PC-9 (cell line): ENCODE results near the gene KCNAB2.

ENCODE experiments used
- EZH2 ChIP-seq: fragments of 200-600 bp; sonication (generic); IDR thresholded peaks from 2 replicates; pipeline ENCODE4 v1.8.0; 2017; ENCODE audit warnings: antibody characterized with exemption, low read depth
- TF ChIP-seq, protein P1 (sequence below): fragments of 200-600 bp; sonication (generic); conservative IDR thresholded peaks from 2 replicates; pipeline ENCODE4 v1.6.1; 2017; ENCODE audit warnings: mixed run types, antibody characterized with exemption, mild to moderate bottlenecking, moderate library complexity

DNA sequence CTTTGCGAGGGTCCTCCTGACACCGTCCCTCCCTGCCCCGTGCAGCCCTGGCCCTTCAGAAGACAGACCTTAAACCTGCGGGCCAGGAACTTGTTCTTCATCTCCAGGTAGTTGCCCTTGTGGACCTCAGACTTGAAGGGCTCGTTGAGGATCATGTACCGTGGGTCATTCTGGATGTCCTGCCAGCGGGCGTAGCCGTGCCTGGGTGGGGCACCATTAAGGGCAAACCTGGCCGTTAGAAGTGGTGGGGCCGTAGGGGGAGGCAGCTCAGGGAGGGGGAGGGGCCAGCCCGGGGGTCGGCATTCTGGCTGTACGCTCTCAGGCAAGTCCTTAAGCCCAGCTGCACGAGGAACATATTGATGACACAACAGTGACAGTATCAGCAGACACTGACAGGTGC lies 64.6 kb downstream of the KCNAB2 start:
- no peak for TF ChIP-seq EZH2
- TF ChIP-seq, protein P1, sequence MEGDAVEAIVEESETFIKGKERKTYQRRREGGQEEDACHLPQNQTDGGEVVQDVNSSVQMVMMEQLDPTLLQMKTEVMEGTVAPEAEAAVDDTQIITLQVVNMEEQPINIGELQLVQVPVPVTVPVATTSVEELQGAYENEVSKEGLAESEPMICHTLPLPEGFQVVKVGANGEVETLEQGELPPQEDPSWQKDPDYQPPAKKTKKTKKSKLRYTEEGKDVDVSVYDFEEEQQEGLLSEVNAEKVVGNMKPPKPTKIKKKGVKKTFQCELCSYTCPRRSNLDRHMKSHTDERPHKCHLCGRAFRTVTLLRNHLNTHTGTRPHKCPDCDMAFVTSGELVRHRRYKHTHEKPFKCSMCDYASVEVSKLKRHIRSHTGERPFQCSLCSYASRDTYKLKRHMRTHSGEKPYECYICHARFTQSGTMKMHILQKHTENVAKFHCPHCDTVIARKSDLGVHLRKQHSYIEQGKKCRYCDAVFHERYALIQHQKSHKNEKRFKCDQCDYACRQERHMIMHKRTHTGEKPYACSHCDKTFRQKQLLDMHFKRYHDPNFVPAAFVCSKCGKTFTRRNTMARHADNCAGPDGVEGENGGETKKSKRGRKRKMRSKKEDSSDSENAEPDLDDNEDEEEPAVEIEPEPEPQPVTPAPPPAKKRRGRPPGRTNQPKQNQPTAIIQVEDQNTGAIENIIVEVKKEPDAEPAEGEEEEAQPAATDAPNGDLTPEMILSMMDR = no peak
